Astrocyte (in vitro differentiated cells and primary cell): ENCODE results near the gene PLAC1. TPM values are rescaled to one million over a fixed set of nuclear protein-coding genes. Genes with fewer than 3 reads are reported as not detected.

ENCODE experiments used
- DNase-seq: peaks from one replicate; pipeline ENCODE4 v3.0.0-alpha.2; 2010; ENCODE audit warnings: low read depth
- FAIRE-seq: peaks from 2 replicates; lab custom pipeline; 2011; peaks lifted over from hg19 to GRCh38; lab: Jason Lieb, UNC
- H2AFZ ChIP-seq: 2 replicates; pipeline ENCODE4 v1.6.0; 2012; ENCODE audit warnings: low read depth, low read length, inconsistent platforms
- H3K27ac ChIP-seq: 2 replicates; pipeline ENCODE4 v1.5.1; 2011; ENCODE audit warnings: low read depth, low read length, inconsistent platforms
- H3K27me3 ChIP-seq: 2 replicates; pipeline ENCODE4 v1.6.0; 2011; ENCODE audit warnings: low read length, inconsistent platforms; ENCODE audit not compliant: insufficient read depth
- H3K36me3 ChIP-seq: 2 replicates; pipeline ENCODE4 v1.5.1; 2011; ENCODE audit warnings: low read length, inconsistent platforms; ENCODE audit not compliant: insufficient read depth
- H3K4me1 ChIP-seq: 2 replicates; pipeline ENCODE4 v1.5.1; 2011; ENCODE audit warnings: low read length, inconsistent platforms; ENCODE audit not compliant: insufficient read depth
- H3K4me2 ChIP-seq: 2 replicates; pipeline ENCODE4 v1.6.0; 2012; ENCODE audit warnings: low read length, inconsistent platforms
- H3K4me3 ChIP-seq: 2 replicates; pipeline ENCODE4 v1.5.1; 2011; ENCODE audit warnings: low read depth, mild to moderate bottlenecking, low read length, inconsistent platforms; ENCODE audit not compliant: insufficient read depth
- H3K79me2 ChIP-seq: 2 replicates; pipeline ENCODE4 v1.6.0; 2012; ENCODE audit warnings: mild to moderate bottlenecking, low read length, inconsistent platforms; ENCODE audit not compliant: insufficient read depth
- H3K9ac ChIP-seq: 2 replicates; pipeline ENCODE4 v1.6.0; 2012; ENCODE audit warnings: mild to moderate bottlenecking, low read length, inconsistent platforms
- H3K9me3 ChIP-seq: 2 replicates; pipeline ENCODE4 v1.5.1; 2012; ENCODE audit warnings: low read depth, mild to moderate bottlenecking, low read length, inconsistent platforms; ENCODE audit not compliant: insufficient read depth
- H4K20me1 ChIP-seq: 2 replicates; pipeline ENCODE4 v1.6.0; 2012; ENCODE audit warnings: low read length, inconsistent platforms; ENCODE audit not compliant: insufficient read depth
- H3K27ac Mint-ChIP-seq: one replicate; pipeline ENCODE4 v1.8.0; 2021; ENCODE audit warnings: mild to moderate bottlenecking, mixed read lengths; ENCODE audit not compliant: unreplicated experiment
- H3K27me3 Mint-ChIP-seq: one replicate; pipeline ENCODE4 v1.8.0; 2021; ENCODE audit warnings: low read depth, mixed read lengths; ENCODE audit not compliant: unreplicated experiment
- H3K36me3 Mint-ChIP-seq: one replicate; pipeline ENCODE4 v1.8.0; 2021; ENCODE audit warnings: low read depth, mixed read lengths; ENCODE audit not compliant: unreplicated experiment
- H3K4me1 Mint-ChIP-seq: one replicate; pipeline ENCODE4 v1.8.0; 2021; ENCODE audit warnings: low read depth, mixed read lengths; ENCODE audit not compliant: unreplicated experiment
- H3K4me3 Mint-ChIP-seq: one replicate; pipeline ENCODE4 v1.8.0; 2021; ENCODE audit warnings: mild to moderate bottlenecking, moderate library complexity, mixed read lengths; ENCODE audit not compliant: unreplicated experiment
- H3K9me3 Mint-ChIP-seq: one replicate; pipeline ENCODE4 v1.8.0; 2021; ENCODE audit warnings: mild to moderate bottlenecking, mixed read lengths; ENCODE audit not compliant: unreplicated experiment
- EZH2 ChIP-seq: IDR thresholded peaks from 2 replicates; pipeline ENCODE4 v1.6.1; 2012; ENCODE audit warnings: mild to moderate bottlenecking, low read length, inconsistent platforms; ENCODE audit not compliant: insufficient read depth
- total RNA-seq: library from RNA; stranded (reverse); gene quantifications from 2 replicates; pipeline ENCODE4 v1.2.1, GENCODE V29; 2021
- TF ChIP-seq, protein P1 (sequence below): IDR thresholded peaks from 2 replicates; pipeline ENCODE4 v1.5.1; 2011; ENCODE audit warnings: low read depth, mild to moderate bottlenecking, inconsistent platforms, low read length, moderate library complexity; ENCODE audit not compliant: insufficient read depth

PLAC1 gene
- total RNA-seq, 1 donor from 2014 or later: 0.61 TPM

DNA sequence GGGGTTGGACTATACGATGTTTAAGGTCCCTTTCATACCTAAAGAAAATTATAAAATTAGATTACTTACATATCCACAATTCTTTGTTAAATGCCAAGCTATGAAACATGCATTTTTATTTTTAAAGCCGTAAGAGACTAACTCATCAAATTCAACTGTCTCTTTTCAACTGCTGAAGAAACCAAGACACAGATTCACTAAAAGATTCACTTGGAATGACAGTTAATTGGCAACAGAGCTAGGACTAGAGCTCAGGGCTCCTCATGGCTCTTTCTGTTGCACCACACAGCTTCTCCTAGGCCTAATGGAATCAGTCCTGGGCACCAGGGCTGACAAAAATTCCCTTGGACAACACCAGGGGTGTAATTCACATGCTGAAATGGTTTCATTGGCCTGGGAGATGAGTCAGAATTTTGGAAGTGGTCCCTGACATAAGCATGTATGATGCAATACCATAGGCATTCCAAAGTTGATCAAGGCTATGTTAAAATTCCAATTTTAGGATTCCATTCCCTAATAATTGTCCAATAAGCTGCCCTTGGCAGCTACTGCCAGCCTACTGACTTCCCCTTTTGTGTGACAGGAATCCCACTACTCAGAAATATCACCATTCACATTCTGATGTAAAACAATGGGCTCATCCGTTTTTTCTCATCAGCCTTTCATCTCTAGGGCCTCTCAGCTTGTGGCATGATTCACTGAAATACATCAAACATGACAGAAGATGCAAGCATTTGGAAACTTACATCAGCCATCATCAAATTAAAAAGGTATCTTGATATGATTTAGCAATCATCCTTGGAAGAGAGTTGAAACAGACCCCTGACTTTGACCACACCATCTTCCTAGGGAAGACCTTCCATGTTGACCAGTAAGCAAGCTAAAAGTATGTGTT is 54.2 kb downstream of the PLAC1 start:
- H3K4me2 ChIP-seq: peak overlapping the region; percentile 65
- TF ChIP-seq, protein P1, sequence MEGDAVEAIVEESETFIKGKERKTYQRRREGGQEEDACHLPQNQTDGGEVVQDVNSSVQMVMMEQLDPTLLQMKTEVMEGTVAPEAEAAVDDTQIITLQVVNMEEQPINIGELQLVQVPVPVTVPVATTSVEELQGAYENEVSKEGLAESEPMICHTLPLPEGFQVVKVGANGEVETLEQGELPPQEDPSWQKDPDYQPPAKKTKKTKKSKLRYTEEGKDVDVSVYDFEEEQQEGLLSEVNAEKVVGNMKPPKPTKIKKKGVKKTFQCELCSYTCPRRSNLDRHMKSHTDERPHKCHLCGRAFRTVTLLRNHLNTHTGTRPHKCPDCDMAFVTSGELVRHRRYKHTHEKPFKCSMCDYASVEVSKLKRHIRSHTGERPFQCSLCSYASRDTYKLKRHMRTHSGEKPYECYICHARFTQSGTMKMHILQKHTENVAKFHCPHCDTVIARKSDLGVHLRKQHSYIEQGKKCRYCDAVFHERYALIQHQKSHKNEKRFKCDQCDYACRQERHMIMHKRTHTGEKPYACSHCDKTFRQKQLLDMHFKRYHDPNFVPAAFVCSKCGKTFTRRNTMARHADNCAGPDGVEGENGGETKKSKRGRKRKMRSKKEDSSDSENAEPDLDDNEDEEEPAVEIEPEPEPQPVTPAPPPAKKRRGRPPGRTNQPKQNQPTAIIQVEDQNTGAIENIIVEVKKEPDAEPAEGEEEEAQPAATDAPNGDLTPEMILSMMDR: peak; percentile 14
- no peak for TF ChIP-seq EZH2
- DNase-seq (peak; percentile 81), FAIRE-seq (peak; percentile 100)
- peak overlapping the region; percentile 71 for H3K9ac ChIP-seq
- peak overlapping the region; percentile 96 for H3K27ac ChIP-seq
- no peaks in the 10 kb centered on the region for H3K79me2 ChIP-seq
- H3K36me3 ChIP-seq: no peaks in the 10 kb centered on the region
- no peaks in the 10 kb centered on the region for H3K27me3 ChIP-seq
- H3K9me3 Mint-ChIP-seq: no peaks in the 10 kb centered on the region
- no peak overlapping the region for H3K4me3 Mint-ChIP-seq
- peaks cover 25% of the 10 kb centered on the region for H3K4me1 ChIP-seq
- peak overlapping the region; percentile 91 for H3K27ac Mint-ChIP-seq
- peaks cover 17% of the 10 kb centered on the region for H3K4me1 Mint-ChIP-seq
- H4K20me1 ChIP-seq: no peaks in the 10 kb centered on the region
- peak overlapping the region; percentile 68 for H2AFZ ChIP-seq
- no peaks in the 10 kb centered on the region for H3K27me3 Mint-ChIP-seq
- no peak overlapping the region for H3K4me3 ChIP-seq
- no peaks in the 10 kb centered on the region for H3K36me3 Mint-ChIP-seq
- no peaks in the 10 kb centered on the region for H3K9me3 ChIP-seq

DNA sequence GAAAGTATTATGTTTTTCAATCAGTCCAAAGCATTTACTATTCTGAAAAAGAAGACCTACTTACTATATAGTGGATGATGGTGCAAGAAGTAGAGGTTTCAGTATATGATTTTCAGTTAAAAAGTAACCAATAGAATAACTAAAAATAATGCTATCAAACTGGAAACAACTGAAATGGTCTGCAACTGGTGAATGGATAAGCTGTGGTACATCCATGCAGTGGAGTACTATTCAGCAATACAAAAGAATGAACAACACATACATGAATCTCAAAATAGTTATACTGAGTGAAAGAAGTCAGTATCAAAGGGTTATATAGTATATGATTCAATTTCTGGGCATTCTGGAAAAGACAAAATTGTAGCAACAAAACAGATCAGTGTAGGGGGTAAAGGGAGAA is 55.9 kb downstream of the PLAC1 start:
- H3K4me1 Mint-ChIP-seq: peaks cover 22% of the 10 kb centered on the region

More for the DNA sequence above, 55.9 kb downstream of the PLAC1 start:
- no peak overlapping the region for H3K9ac ChIP-seq
- peaks cover 25% of the 10 kb centered on the region for H3K4me1 ChIP-seq
- no peaks in the 10 kb centered on the region for H3K27me3 Mint-ChIP-seq
- H3K79me2 ChIP-seq: no peaks in the 10 kb centered on the region
- H3K9me3 ChIP-seq: no peaks in the 10 kb centered on the region
- no peak overlapping the region for H3K4me3 Mint-ChIP-seq
- no peak overlapping the region for H3K27ac Mint-ChIP-seq
- no peak overlapping the region for H3K4me2 ChIP-seq
- H3K27me3 ChIP-seq: no peaks in the 10 kb centered on the region
- DNase-seq: no peak
- H3K9me3 Mint-ChIP-seq: no peaks in the 10 kb centered on the region
- H3K27ac ChIP-seq: no peak overlapping the region
- FAIRE-seq: peak; percentile 96
- H2AFZ ChIP-seq: no peak overlapping the region
- no peaks in the 10 kb centered on the region for H4K20me1 ChIP-seq
- H3K4me3 ChIP-seq: no peak overlapping the region
- no peaks in the 10 kb centered on the region for H3K36me3 ChIP-seq
- TF ChIP-seq, protein P1: no peak
- TF ChIP-seq EZH2: no peak
- no peaks in the 10 kb centered on the region for H3K36me3 Mint-ChIP-seq
